Activated T-cell treated with anti-CD3 and anti-CD28 coated beads, Interleukin-2, amount 50 U/mL, for 24 hours (primary cell): ENCODE measurements around the gene COQ10A.

Experiments used
- DNase-seq: peaks from one replicate; pipeline ENCODE4 v3.0.0-alpha.2; 2020
- H3K27ac Mint-ChIP-seq: 2 replicates; pipeline ENCODE4 v1.8.0; 2020; ENCODE audit warnings: mild to moderate bottlenecking, mixed read lengths
- H3K27me3 Mint-ChIP-seq: 2 replicates; pipeline ENCODE4 v1.8.0; 2020; ENCODE audit warnings: mixed read lengths
- H3K36me3 Mint-ChIP-seq: 2 replicates; pipeline ENCODE4 v1.8.0; 2020; ENCODE audit warnings: low read depth, mixed read lengths
- H3K4me1 Mint-ChIP-seq: 2 replicates; pipeline ENCODE4 v1.8.0; 2020; ENCODE audit warnings: low read depth, mixed read lengths
- H3K4me3 Mint-ChIP-seq: 2 replicates; pipeline ENCODE4 v1.8.0; 2020; ENCODE audit warnings: mild to moderate bottlenecking, moderate library complexity, mixed read lengths
- H3K9me3 Mint-ChIP-seq: 2 replicates; pipeline ENCODE4 v1.8.0; 2020; ENCODE audit warnings: mixed read lengths

The COQ10A gene

GRCh38 chr12:56266693-56267442 lies at the start of gene COQ10A:
Gene COQ10A, plus strand, starts transcription at chr12:56266942. Its CDS starts 177 bp downstream, at chr12:56267119.
- Mint-ChIP-seq H3K4me3 (peak within 1 kb of the TSS; percentile 89), H3K9me3 (no peaks in the 10 kb centered on the region), H3K27ac (peak within 1 kb of the TSS; percentile 94), H3K36me3 (peaks cover 35% of the 10 kb centered on the region), H3K27me3 (no peaks in the 10 kb centered on the region), H3K4me1 (peaks cover 25% of the 10 kb centered on the region)
- DNase-seq = peak; percentile 88

- DNase-seq = no peak
- H3K36me3 Mint-ChIP-seq = peaks cover 42% of the 10 kb centered on the region
- H3K9me3 Mint-ChIP-seq = no peaks in the 10 kb centered on the region
- H3K4me3 Mint-ChIP-seq = peak overlapping the region; percentile 25
- H3K4me1 Mint-ChIP-seq = peaks cover 38% of the 10 kb centered on the region
- no peak overlapping the region for H3K27ac Mint-ChIP-seq
- H3K27me3 Mint-ChIP-seq = no peaks in the 10 kb centered on the region
Observed at GRCh38 chr12:56219840-56220239, 46.9 kb upstream of the COQ10A start.

DNA sequence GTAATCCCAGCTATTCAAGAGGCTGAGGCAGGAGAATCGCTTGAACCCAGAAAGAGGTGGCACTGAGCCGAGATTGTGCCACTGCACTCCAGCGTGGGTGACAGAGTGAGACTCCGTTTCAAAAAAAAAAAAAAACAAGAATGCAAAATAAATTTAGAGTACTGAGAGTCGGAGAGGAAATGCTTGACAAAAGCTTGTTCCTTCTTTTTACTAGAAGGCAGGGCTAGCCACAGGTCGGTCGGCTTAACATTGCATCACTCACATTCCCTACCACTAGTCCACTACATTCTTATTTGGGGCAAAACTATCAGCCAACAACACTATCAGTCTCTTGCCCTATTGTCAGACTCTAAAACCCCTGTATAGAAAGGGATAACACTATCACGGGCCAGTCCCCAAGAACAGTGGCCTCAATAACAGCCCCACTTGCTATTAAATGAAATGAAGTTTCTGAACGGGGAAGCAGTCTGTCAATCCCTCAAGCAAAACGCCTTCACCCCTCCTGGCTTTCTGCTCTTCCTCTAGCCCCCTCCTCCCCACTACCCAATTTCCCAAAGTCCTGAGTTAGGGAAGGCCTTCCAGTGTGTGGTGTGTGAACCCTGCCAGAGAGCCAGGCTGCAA lies 46.0 kb upstream of the COQ10A start:
- DNase-seq = no peak
- Mint-ChIP-seq H3K27me3 (no peaks in the 10 kb centered on the region), H3K4me3 (peak overlapping the region; percentile 93), H3K9me3 (no peaks in the 10 kb centered on the region), H3K4me1 (peaks cover 45% of the 10 kb centered on the region), H3K27ac (peak overlapping the region; percentile 95), H3K36me3 (peaks cover 43% of the 10 kb centered on the region)

- DNase-seq = no peak
- H3K4me3 Mint-ChIP-seq = peak overlapping the region; percentile 93
- H3K27me3 Mint-ChIP-seq = no peaks in the 10 kb centered on the region
- H3K9me3 Mint-ChIP-seq = no peaks in the 10 kb centered on the region
- peaks cover 44% of the 10 kb centered on the region for H3K36me3 Mint-ChIP-seq
- H3K4me1 Mint-ChIP-seq = peaks cover 49% of the 10 kb centered on the region
- H3K27ac Mint-ChIP-seq = peak overlapping the region; percentile 95
Observed at GRCh38 chr12:56221232-56221756, 45.4 kb upstream of the COQ10A start.

DNA sequence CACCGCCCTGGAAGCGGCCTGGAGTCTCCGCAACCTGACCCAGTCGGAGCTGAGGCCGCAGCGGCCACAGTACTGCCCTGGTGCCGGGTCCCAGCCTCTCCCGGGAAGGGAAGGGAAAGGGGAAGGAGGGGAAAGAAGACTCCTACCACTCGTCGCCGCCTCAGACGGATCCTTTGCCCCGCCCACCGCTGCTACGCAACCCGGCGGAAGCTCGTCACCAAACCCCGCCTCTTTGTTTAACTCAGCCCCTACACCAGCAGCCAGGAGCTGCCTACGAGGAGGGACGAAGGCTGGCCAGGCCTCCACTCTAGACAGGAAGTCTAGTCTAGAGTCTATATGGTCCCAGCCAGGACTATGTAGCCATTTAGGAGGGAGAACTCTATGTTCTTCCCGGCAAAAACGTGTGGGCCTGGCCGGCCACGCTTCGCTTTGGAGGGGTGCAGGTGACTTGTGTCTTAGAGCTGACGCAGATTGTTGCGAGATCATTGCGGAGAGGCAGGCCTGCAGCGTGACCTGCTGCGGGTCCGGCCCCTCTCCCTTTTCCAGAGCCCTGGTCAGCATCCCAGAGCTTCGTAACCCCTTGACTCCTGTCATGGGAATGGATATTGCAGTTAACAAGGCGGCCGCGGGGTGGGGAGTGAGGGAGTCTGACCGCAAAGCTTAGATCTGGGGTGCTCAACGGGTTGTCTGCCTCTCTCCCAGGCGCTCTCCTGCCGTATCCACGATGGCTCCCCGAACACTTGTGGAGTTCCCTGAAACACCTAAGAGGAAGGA lies 44.8 kb upstream of the COQ10A start, which contains the start of gene RNF41:
RNF41 (minus strand) TSS at position 166 of the 774 bp plus-strand sequence. CDS start 7,875 bp downstream, outside the sequence.
- peak within 1 kb of the TSS; percentile 93 for H3K4me3 Mint-ChIP-seq
- H3K9me3 Mint-ChIP-seq = no peaks in the 10 kb centered on the region
- peak within 1 kb of the TSS; percentile 95 for H3K27ac Mint-ChIP-seq
- H3K36me3 Mint-ChIP-seq = peaks cover 44% of the 10 kb centered on the region
- DNase-seq = peak; percentile 96
- H3K4me1 Mint-ChIP-seq = peaks cover 46% of the 10 kb centered on the region
- H3K27me3 Mint-ChIP-seq = no peaks in the 10 kb centered on the region

DNA sequence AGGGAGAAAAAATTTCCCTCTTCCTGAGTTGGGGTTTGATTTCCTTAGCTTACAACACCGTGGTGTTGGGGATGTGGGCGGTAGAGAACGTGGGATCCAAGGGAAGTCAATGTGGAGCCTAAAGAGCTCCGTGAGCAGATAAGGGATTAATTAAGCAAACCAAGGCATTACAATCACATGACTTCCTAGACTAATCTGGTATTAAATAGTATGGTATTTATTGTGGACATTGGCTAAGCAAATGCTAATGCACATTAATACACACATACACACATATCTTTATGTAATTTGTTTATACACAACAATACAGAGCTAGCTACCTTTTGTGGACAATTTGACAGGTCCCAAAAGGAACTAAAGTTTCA lies 44.2 kb upstream of the COQ10A start:
- Mint-ChIP-seq H3K27ac (peak overlapping the region; percentile 95), H3K9me3 (no peaks in the 10 kb centered on the region), H3K4me1 (peaks cover 46% of the 10 kb centered on the region), H3K36me3 (peaks cover 47% of the 10 kb centered on the region), H3K27me3 (no peaks in the 10 kb centered on the region), H3K4me3 (peak overlapping the region; percentile 93)
- DNase-seq = no peak

- Mint-ChIP-seq H3K9me3 (no peaks in the 10 kb centered on the region), H3K27ac (peak overlapping the region; percentile 95), H3K36me3 (peaks cover 53% of the 10 kb centered on the region), H3K4me1 (peaks cover 46% of the 10 kb centered on the region), H3K27me3 (no peaks in the 10 kb centered on the region), H3K4me3 (peak overlapping the region; percentile 93)
- no peak for DNase-seq
Observed at GRCh38 chr12:56223571-56224101, 43.1 kb upstream of the COQ10A start.

DNA sequence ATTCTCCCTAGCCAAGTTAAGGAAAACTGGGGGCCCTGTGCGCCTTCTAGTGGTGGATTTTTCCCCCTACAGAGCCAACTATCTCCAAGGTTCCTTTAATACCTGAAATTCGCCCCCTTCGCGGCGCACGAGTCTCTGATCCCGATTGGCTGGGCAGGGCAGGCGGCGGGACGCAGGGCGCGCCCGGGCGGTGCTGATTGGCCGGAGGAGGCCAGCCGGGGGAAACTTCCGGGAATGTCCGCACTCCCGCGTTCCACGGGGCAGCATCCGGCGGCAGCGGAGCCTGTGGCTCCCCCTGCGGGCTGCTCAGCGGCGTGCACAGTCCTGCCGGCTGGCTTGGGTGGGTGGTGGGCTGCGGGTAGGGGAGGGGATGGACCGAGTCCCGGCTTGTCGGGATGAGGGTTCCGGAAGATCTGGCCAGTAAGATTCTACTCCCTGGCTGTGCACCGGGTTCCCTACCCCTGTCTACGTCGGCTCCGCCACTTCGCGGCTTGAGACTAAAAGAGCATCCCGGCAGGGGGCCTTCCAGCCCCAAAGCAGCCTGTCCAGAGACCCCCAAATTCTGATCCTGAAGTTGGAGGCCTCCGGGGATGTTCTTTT lies 42.5 kb upstream of the COQ10A start, which contains the start of gene NABP2:
NABP2 (plus strand) TSS at position 241 of the 600 bp plus-strand sequence. CDS start 515 bp downstream, outside the sequence.
- Mint-ChIP-seq H3K4me3 (peak within 1 kb of the TSS; percentile 93), H3K27me3 (no peaks in the 10 kb centered on the region), H3K27ac (peak within 1 kb of the TSS; percentile 95), H3K9me3 (no peaks in the 10 kb centered on the region), H3K36me3 (peaks cover 59% of the 10 kb centered on the region), H3K4me1 (peaks cover 46% of the 10 kb centered on the region)
- DNase-seq = peak; percentile 96

- no peak for DNase-seq
- Mint-ChIP-seq H3K4me1 (peaks cover 45% of the 10 kb centered on the region), H3K27me3 (no peaks in the 10 kb centered on the region), H3K4me3 (peak overlapping the region; percentile 93), H3K36me3 (peaks cover 65% of the 10 kb centered on the region), H3K9me3 (no peaks in the 10 kb centered on the region), H3K27ac (peak overlapping the region; percentile 95)
Observed at GRCh38 chr12:56224954-56225353, 41.8 kb upstream of the COQ10A start.

- H3K36me3 Mint-ChIP-seq = peaks cover 51% of the 10 kb centered on the region
- H3K9me3 Mint-ChIP-seq = no peaks in the 10 kb centered on the region
- no peak overlapping the region for H3K4me3 Mint-ChIP-seq
- DNase-seq = no peak
- H3K27ac Mint-ChIP-seq = no peak overlapping the region
- peaks cover 16% of the 10 kb centered on the region for H3K4me1 Mint-ChIP-seq
- no peaks in the 10 kb centered on the region for H3K27me3 Mint-ChIP-seq
Observed at GRCh38 chr12:56229082-56229481, 37.7 kb upstream of the COQ10A start.

GRCh38 chr12:56229916-56230431 lies 36.8 kb upstream of the COQ10A start, which contains the start of gene SLC39A5:
Gene SLC39A5, plus strand, starts transcription at chr12:56230051. Its CDS starts 1,224 bp downstream, at chr12:56231275.
- H3K27ac Mint-ChIP-seq = peak within 1 kb of the TSS; percentile 27
- H3K4me1 Mint-ChIP-seq = peaks cover 12% of the 10 kb centered on the region

DNA sequence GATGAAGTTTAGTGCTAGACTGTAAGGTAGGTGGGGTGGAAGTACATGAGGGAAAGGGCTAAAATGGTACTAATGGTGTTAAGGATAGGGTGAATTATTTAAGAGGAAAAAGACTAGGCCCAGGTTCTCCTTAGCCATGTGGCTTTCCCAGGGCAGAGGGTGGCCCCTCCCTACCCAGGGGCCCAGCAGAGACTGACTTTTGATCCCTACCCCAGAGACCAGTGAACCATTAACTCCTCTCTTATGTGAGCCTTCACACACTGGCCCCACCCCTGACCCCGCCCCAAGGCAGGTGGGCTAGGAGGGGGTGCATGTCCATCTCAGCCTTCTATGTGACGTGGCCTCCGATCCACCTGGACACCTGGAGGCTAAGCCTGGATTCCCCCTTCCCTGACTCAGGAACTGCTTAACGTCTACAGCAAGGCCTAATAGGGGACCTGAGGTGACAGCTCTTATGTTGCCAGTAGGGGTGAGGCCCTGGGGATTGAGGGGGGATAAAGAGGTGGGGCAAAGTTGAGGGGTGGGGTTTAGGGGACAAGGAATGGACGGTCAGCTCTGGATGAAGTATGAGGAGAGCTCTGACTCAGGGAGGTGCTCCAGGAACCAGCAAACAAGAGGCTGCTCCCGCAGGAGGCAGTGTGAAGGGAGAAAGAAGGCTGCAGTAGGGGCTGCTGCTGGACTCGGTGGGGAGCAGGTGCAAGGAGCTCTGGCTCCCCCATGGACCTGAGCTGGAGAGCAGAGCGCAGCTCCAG lies 36.1 kb upstream of the COQ10A start:
- Mint-ChIP-seq H3K4me1 (peaks cover 6% of the 10 kb centered on the region), H3K36me3 (peaks cover 37% of the 10 kb centered on the region), H3K27me3 (no peaks in the 10 kb centered on the region), H3K4me3 (no peak overlapping the region), H3K27ac (no peak overlapping the region), H3K9me3 (no peaks in the 10 kb centered on the region)
- no peak for DNase-seq

More at GRCh38 chr12:56229916-56230431, 36.8 kb upstream of the COQ10A start, which contains the start of gene SLC39A5:
- Mint-ChIP-seq H3K4me3 (no peak within 1 kb of the TSS), H3K9me3 (no peaks in the 10 kb centered on the region), H3K27me3 (no peaks in the 10 kb centered on the region), H3K36me3 (peaks cover 44% of the 10 kb centered on the region)
- no peak for DNase-seq

GRCh38 chr12:56231184-56231582 lies 35.6 kb upstream of the COQ10A start:
- no peak for DNase-seq
- no peaks in the 10 kb centered on the region for H3K9me3 Mint-ChIP-seq
- no peak overlapping the region for H3K4me3 Mint-ChIP-seq
- H3K27me3 Mint-ChIP-seq = no peaks in the 10 kb centered on the region
- H3K4me1 Mint-ChIP-seq = peaks cover 2% of the 10 kb centered on the region
- H3K27ac Mint-ChIP-seq = no peak overlapping the region
- peaks cover 32% of the 10 kb centered on the region for H3K36me3 Mint-ChIP-seq
